ENCODE measurements around the gene NRDC.

DNA sequence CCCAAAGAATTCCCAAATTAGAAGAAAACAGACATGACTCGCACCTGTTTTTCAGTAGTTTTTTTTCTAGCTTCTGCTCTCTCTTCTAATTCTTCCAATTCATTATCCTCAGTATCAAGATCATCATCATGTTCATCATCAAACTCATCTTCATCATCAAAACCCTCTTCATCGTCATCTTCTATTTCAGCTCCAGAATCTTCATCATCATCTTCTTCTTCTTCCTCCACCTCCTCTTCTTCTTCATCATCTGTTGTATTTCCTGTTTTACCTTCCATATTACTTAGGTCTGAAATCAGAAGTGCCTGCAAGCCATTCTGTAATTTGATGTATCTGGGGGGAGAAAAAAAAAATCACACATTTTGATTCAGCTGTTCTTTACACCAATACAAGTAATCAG, 38.3 kb downstream of the NRDC start:
- TF ChIP-seq, protein P1, sequence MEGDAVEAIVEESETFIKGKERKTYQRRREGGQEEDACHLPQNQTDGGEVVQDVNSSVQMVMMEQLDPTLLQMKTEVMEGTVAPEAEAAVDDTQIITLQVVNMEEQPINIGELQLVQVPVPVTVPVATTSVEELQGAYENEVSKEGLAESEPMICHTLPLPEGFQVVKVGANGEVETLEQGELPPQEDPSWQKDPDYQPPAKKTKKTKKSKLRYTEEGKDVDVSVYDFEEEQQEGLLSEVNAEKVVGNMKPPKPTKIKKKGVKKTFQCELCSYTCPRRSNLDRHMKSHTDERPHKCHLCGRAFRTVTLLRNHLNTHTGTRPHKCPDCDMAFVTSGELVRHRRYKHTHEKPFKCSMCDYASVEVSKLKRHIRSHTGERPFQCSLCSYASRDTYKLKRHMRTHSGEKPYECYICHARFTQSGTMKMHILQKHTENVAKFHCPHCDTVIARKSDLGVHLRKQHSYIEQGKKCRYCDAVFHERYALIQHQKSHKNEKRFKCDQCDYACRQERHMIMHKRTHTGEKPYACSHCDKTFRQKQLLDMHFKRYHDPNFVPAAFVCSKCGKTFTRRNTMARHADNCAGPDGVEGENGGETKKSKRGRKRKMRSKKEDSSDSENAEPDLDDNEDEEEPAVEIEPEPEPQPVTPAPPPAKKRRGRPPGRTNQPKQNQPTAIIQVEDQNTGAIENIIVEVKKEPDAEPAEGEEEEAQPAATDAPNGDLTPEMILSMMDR (conservative IDR thresholded peaks at IDR 0.05; ENCODE audit: low read depth in 2 of 2) = no peak
- TF ChIP-seq JUNB (IDR thresholded peaks at IDR 0.05; ENCODE audit: unreplicated experiment) (no peak), POLR2AphosphoS5 (IDR thresholded peaks at IDR 0.05; ENCODE audit: low read depth) (no peak)
- TF ChIP-seq, protein P2, sequence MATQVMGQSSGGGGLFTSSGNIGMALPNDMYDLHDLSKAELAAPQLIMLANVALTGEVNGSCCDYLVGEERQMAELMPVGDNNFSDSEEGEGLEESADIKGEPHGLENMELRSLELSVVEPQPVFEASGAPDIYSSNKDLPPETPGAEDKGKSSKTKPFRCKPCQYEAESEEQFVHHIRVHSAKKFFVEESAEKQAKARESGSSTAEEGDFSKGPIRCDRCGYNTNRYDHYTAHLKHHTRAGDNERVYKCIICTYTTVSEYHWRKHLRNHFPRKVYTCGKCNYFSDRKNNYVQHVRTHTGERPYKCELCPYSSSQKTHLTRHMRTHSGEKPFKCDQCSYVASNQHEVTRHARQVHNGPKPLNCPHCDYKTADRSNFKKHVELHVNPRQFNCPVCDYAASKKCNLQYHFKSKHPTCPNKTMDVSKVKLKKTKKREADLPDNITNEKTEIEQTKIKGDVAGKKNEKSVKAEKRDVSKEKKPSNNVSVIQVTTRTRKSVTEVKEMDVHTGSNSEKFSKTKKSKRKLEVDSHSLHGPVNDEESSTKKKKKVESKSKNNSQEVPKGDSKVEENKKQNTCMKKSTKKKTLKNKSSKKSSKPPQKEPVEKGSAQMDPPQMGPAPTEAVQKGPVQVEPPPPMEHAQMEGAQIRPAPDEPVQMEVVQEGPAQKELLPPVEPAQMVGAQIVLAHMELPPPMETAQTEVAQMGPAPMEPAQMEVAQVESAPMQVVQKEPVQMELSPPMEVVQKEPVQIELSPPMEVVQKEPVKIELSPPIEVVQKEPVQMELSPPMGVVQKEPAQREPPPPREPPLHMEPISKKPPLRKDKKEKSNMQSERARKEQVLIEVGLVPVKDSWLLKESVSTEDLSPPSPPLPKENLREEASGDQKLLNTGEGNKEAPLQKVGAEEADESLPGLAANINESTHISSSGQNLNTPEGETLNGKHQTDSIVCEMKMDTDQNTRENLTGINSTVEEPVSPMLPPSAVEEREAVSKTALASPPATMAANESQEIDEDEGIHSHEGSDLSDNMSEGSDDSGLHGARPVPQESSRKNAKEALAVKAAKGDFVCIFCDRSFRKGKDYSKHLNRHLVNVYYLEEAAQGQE (IDR thresholded peaks at IDR 0.05; ENCODE audit: unreplicated experiment) = no peak

All from GM23338 (cell line).